Cardiac muscle cell (in vitro differentiated cells and primary cell): ENCODE measurements around the gene GRID1. TPM values are rescaled to one million over a fixed set of nuclear protein-coding genes. Genes with fewer than 3 reads are reported as not detected.

Source experiments
- DNase-seq, 2 donors: peaks; one replicate each; pipeline versions ENCODE4 v3.0.0 to v3.0.0-alpha.2; 2010 to 2017; ENCODE audit warnings: low read depth in 1 of 2, low spot score in 1 of 2
- H3K27ac ChIP-seq: fragments of 200-600 bp; sonication (generic); 2 replicates; pipeline ENCODE4 v1.5.1; 2016
- H3K27me3 ChIP-seq: fragments of 200-600 bp; sonication (generic); 2 replicates; pipeline ENCODE4 v1.6.0; 2016; ENCODE audit warnings: control low read depth
- H3K36me3 ChIP-seq: fragments of 200-600 bp; sonication (generic); 2 replicates; pipeline ENCODE4 v1.5.1; 2016; ENCODE audit warnings: control low read depth
- H3K4me1 ChIP-seq: fragments of 200-600 bp; sonication (generic); 2 replicates; pipeline ENCODE4 v1.8.1; 2017; ENCODE audit warnings: low read depth, mild to moderate bottlenecking, mixed run types
- H3K4me3 ChIP-seq: fragments of 200-600 bp; sonication (generic); 2 replicates; pipeline ENCODE4 v1.5.1; 2016; ENCODE audit warnings: mild to moderate bottlenecking
- H3K9me3 ChIP-seq: fragments of 200-600 bp; sonication (generic); 2 replicates; pipeline ENCODE4 v1.5.1; 2017; ENCODE audit warnings: low read depth, mild to moderate bottlenecking, control low read depth
- polyA plus RNA-seq: library from polyadenylated mRNA; unstranded; fragments of >200 nt; fragmentation: Nextera tagmentation; extraction: Ambion mirVana; gene quantifications from 2 replicates; pipeline ENCODE4 v1.2.1, GENCODE V29; 2016
- total RNA-seq: library from RNA; depleted of rRNA; stranded (reverse); fragments of >200 nt; gene quantifications from 2 replicates; pipeline ENCODE4 v1.2.3, GENCODE V29; 2016
- TF ChIP-seq, protein P1 (sequence below): IDR thresholded peaks from 2 replicates; pipeline ENCODE4 v1.5.1; 2012; ENCODE audit warnings: low read depth, mild to moderate bottlenecking, low read length

The GRID1 gene
- total and polyA plus RNA-seq, 2 experiments from 2014 or later, result 1.5 to 1.6 TPM

GRCh38 chr10:86072413-86072812 is 294.2 kb downstream of the GRID1 start:
- no peaks in the 10 kb centered on the region for H3K9me3 ChIP-seq
- TF ChIP-seq, protein P1, sequence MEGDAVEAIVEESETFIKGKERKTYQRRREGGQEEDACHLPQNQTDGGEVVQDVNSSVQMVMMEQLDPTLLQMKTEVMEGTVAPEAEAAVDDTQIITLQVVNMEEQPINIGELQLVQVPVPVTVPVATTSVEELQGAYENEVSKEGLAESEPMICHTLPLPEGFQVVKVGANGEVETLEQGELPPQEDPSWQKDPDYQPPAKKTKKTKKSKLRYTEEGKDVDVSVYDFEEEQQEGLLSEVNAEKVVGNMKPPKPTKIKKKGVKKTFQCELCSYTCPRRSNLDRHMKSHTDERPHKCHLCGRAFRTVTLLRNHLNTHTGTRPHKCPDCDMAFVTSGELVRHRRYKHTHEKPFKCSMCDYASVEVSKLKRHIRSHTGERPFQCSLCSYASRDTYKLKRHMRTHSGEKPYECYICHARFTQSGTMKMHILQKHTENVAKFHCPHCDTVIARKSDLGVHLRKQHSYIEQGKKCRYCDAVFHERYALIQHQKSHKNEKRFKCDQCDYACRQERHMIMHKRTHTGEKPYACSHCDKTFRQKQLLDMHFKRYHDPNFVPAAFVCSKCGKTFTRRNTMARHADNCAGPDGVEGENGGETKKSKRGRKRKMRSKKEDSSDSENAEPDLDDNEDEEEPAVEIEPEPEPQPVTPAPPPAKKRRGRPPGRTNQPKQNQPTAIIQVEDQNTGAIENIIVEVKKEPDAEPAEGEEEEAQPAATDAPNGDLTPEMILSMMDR, result no peak
- H3K27ac ChIP-seq, result no peak overlapping the region
- H3K4me1 ChIP-seq, result no peaks in the 10 kb centered on the region
- H3K4me3 ChIP-seq, result no peak overlapping the region
- no peak for DNase-seq
- no peaks in the 10 kb centered on the region for H3K36me3 ChIP-seq
- H3K27me3 ChIP-seq, result peaks cover 5% of the 10 kb centered on the region

DNA sequence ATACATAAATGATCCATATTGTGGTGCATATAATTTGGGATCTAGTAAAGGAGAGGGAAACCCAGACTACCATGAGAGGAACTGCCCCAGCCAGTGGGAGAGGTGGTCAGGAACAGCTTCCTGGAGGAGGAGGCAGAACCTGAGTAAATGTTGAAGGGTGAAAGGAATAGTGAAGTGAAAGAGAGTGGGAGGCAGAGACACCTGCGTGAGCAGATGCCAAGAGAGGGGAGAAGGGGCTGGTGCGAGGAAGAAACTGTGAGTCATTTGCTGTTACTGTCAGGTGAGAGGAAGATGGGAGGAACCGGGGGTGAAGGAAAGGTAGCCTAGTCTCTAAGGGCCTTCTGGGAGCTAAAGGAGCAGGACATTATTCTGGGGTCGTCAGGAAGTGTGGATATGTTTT is 294.8 kb downstream of the GRID1 start:
- no peak for DNase-seq
- TF ChIP-seq, protein P1, result no peak
- Histone ChIP-seq H3K4me3 (no peak overlapping the region), H3K9me3 (no peaks in the 10 kb centered on the region), H3K4me1 (peaks cover 5% of the 10 kb centered on the region), H3K27me3 (peaks cover 5% of the 10 kb centered on the region), H3K27ac (no peak overlapping the region), H3K36me3 (no peaks in the 10 kb centered on the region)

- H3K27me3 ChIP-seq, result peaks cover 5% of the 10 kb centered on the region
- no peaks in the 10 kb centered on the region for H3K36me3 ChIP-seq
- TF ChIP-seq, protein P1, result no peak
- no peak overlapping the region for H3K27ac ChIP-seq
- DNase-seq, result no peak
- no peak overlapping the region for H3K4me3 ChIP-seq
- H3K9me3 ChIP-seq, result no peaks in the 10 kb centered on the region
- H3K4me1 ChIP-seq, result peaks cover 5% of the 10 kb centered on the region
Measured at GRCh38 chr10:86071145-86071544, 295.4 kb downstream of the GRID1 start.

DNA sequence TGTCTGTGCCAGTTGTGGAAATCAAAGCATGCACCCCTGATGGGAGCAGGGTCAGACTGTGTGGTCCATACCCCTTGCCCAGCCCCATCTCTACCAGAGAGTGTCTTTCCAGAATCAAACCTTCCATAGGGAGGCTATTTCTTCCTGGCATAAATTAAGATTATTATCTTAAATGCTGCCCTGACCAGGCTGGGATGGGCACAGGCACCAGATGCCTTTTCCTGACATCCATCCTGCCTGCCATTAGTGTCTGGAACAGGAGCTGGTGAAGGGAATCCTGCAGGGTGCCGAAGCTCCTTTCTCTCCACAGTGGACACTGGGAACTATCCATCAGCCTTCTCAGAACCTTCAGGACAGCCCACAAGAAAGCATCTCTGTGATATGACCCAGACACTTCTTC is 296.3 kb downstream of the GRID1 start:
- TF ChIP-seq, protein P1, result no peak

GRCh38 chr10:86068231-86069054 is 298.2 kb downstream of the GRID1 start:
- Histone ChIP-seq H3K27me3 (peaks cover 5% of the 10 kb centered on the region), H3K27ac (no peak overlapping the region), H3K4me1 (peaks cover 5% of the 10 kb centered on the region), H3K9me3 (no peaks in the 10 kb centered on the region), H3K36me3 (no peaks in the 10 kb centered on the region), H3K4me3 (no peak overlapping the region)
- TF ChIP-seq, protein P1, result no peak
- no peak for DNase-seq

More for the DNA sequence above, 296.3 kb downstream of the GRID1 start:
- H3K4me3 ChIP-seq, result no peak overlapping the region
- H3K36me3 ChIP-seq, result no peaks in the 10 kb centered on the region
- H3K27ac ChIP-seq, result no peak overlapping the region
- no peaks in the 10 kb centered on the region for H3K9me3 ChIP-seq
- DNase-seq, result no peak
- peaks cover 5% of the 10 kb centered on the region for H3K4me1 ChIP-seq
- H3K27me3 ChIP-seq, result peaks cover 5% of the 10 kb centered on the region
